ENCODE data around the gene AP2A2.

DNA sequence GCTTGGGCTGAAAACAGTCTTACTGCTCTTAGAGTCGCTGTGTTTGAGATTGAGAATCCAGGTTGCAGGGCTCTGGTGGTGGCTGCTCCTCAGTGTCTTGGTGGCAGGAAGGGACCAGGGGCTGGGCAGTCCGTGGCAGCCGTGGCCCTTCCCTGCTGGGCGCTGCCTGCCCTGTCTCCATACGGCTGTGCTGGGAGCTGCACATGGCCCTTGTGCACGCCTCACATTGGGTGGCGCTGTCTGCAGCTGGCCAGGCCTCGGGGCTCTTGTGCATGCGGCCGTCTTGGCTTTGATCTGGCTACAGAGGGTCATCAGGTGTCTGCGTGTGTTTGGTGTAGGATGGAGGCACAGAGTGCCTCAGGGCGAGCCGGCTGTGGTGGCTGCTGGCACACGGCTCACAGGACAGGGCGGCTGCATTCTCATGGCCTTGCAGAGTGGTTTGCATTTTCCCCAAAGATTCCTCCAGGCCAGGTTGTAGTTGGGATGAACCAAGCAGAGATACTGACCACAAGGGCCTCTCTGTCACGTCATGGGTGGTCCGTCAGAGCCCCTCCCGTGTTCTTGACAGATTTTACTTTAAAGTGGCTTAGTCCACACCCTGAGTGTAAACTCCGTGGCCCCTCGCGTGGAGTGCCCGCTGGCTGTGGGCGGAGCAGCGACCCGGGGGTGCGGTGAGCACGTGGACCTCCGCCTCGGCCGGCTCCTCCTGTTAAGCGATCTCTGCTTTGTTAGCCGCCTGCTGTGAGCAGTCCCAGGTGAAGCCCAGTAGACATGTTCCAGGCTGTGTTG, 76.1 kb downstream of the AP2A2 start:
- TF ChIP-seq EZH2phosphoT487 (IDR thresholded peaks at IDR 0.05; ENCODE audit: borderline replicate concordance, low read length) (no peak), EZH2 (IDR thresholded peaks at IDR 0.05; ENCODE audit: low read length, unreplicated experiment) (no peak)
- TF ChIP-seq, protein P1, sequence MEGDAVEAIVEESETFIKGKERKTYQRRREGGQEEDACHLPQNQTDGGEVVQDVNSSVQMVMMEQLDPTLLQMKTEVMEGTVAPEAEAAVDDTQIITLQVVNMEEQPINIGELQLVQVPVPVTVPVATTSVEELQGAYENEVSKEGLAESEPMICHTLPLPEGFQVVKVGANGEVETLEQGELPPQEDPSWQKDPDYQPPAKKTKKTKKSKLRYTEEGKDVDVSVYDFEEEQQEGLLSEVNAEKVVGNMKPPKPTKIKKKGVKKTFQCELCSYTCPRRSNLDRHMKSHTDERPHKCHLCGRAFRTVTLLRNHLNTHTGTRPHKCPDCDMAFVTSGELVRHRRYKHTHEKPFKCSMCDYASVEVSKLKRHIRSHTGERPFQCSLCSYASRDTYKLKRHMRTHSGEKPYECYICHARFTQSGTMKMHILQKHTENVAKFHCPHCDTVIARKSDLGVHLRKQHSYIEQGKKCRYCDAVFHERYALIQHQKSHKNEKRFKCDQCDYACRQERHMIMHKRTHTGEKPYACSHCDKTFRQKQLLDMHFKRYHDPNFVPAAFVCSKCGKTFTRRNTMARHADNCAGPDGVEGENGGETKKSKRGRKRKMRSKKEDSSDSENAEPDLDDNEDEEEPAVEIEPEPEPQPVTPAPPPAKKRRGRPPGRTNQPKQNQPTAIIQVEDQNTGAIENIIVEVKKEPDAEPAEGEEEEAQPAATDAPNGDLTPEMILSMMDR (conservative IDR thresholded peaks at IDR 0.05; ENCODE audit: low read depth, low read length) = no peak

Data from PC-3 (cell line).